Ishikawa (cell line): ENCODE data around the gene ENOX1.

Source experiments
- EP300 ChIP-seq: IDR thresholded peaks from 2 replicates; pipeline ENCODE4 v1.6.1; 2012; ENCODE audit warnings: borderline replicate concordance
- FOXM1 ChIP-seq: IDR thresholded peaks from 2 replicates; pipeline ENCODE4 v1.6.1; 2012; ENCODE audit warnings: low read depth, borderline replicate concordance
- MAX ChIP-seq: IDR thresholded peaks from 2 replicates; pipeline ENCODE4 v1.6.1; 2012
- NFIC ChIP-seq: IDR thresholded peaks from 2 replicates; pipeline ENCODE4 v1.6.1; 2012
- RAD21 ChIP-seq: IDR thresholded peaks from 2 replicates; pipeline ENCODE4 v1.6.1; 2012; ENCODE audit warnings: low read depth
- REST ChIP-seq: IDR thresholded peaks from 2 replicates; pipeline ENCODE4 v1.6.1; 2012; ENCODE audit warnings: low read depth, mild to moderate bottlenecking
- TAF1 ChIP-seq: IDR thresholded peaks from 2 replicates; pipeline ENCODE4 v1.6.1; 2012; ENCODE audit warnings: low read depth, mild to moderate bottlenecking
- TEAD4 ChIP-seq: IDR thresholded peaks from 2 replicates; pipeline ENCODE4 v1.6.1; 2012
- ZBTB7A ChIP-seq: IDR thresholded peaks from 2 replicates; pipeline ENCODE4 v1.6.1; 2012; ENCODE audit warnings: low read depth

DNA sequence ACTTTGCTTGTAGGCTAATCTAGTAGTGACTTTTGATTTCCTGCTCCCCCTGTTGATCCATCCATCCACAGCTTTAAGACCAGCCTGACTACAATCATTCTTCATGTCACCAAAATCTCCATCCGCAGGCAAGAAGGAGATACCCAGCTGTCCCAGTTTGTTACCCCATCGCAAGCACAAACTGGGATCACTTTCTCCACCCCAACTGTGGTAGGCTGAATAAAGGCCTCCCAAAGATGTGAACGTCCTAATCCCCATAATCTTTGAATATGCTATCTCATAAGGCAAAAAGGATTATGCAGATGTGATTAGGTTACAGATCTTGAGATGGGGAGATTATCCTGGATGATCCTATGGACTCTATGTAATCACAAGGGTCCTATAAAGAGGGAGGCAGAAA is 202.0 kb downstream of the ENOX1 start:
- TF ChIP-seq FOXM1 = no peak
- TF ChIP-seq EP300 = no peak
- TF ChIP-seq REST = no peak
- no peak for TF ChIP-seq NFIC
- no peak for TF ChIP-seq RAD21
- no peak for TF ChIP-seq ZBTB7A
- TF ChIP-seq TEAD4 = no peak
- TF ChIP-seq MAX = no peak
- no peak for TF ChIP-seq TAF1
